ENCODE data around the gene KCNMB4.
"Not testable (repeated sequence)": the region's sequence is repeated elsewhere in the genome, so short reads cannot be mapped to it uniquely, and the experiment has no call there.

The KCNMB4 gene

GRCh38 chr12:70386771-70387170, 20.7 kb downstream of the KCNMB4 start:
- no peak overlapping the region for H3K27ac ChIP-seq (ENCODE audit: low read depth, low read length)
- H3K4me3 ChIP-seq (ENCODE audit: low read length), result no peak overlapping the region
- no peaks in the 10 kb centered on the region for H3K36me3 ChIP-seq (ENCODE audit: control insufficient read depth, insufficient read depth, low read length)
- no peaks in the 10 kb centered on the region for H3K4me1 ChIP-seq (ENCODE audit: control insufficient read depth, insufficient read depth, low read length)
- no peak overlapping the region for H3K9ac ChIP-seq (ENCODE audit: low read length)
- H3K27me3 ChIP-seq (ENCODE audit: control insufficient read depth, insufficient read depth, low read length), result no peaks in the 10 kb centered on the region

- H3K36me3 ChIP-seq (ENCODE audit: control insufficient read depth, insufficient read depth, low read length), result no peaks in the 10 kb centered on the region
- no peaks in the 10 kb centered on the region for H3K27me3 ChIP-seq (ENCODE audit: control insufficient read depth, insufficient read depth, low read length)
- H3K27ac ChIP-seq (ENCODE audit: low read depth, low read length), result no peak overlapping the region
- no peak overlapping the region for H3K9ac ChIP-seq (ENCODE audit: low read length)
- H3K4me3 ChIP-seq (ENCODE audit: low read length), result no peak overlapping the region
- H3K4me1 ChIP-seq (ENCODE audit: control insufficient read depth, insufficient read depth, low read length), result no peaks in the 10 kb centered on the region
These were observed 23.6 kb downstream of the KCNMB4 start for GRCh38 chr12:70389678-70390077.

DNA sequence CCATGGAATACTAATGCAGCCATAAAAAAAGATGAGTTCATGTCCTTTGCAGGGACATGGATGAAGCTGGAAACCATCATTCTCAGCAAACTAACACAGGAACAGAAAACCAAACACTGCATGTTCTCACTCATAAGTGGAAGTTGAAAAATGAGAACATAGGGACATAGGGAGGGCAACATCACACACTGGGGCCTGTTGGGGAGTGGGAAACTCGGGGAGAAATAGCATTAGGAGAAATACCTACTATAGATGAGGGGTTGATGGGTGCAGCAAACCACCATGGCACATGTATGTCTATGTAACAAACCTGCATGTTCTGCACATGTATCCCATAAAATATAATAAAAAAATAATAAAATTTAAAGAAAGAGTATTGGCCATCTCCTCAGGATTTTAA, 26.5 kb downstream of the KCNMB4 start:
- not testable (repeated sequence) for H3K36me3 ChIP-seq (ENCODE audit: control insufficient read depth, insufficient read depth, low read length); H3K27me3 ChIP-seq (ENCODE audit: control insufficient read depth, insufficient read depth, low read length); H3K4me1 ChIP-seq (ENCODE audit: control insufficient read depth, insufficient read depth, low read length); H3K9ac ChIP-seq (ENCODE audit: low read length); H3K27ac ChIP-seq (ENCODE audit: low read depth, low read length); H3K4me3 ChIP-seq (ENCODE audit: low read length)

DNA sequence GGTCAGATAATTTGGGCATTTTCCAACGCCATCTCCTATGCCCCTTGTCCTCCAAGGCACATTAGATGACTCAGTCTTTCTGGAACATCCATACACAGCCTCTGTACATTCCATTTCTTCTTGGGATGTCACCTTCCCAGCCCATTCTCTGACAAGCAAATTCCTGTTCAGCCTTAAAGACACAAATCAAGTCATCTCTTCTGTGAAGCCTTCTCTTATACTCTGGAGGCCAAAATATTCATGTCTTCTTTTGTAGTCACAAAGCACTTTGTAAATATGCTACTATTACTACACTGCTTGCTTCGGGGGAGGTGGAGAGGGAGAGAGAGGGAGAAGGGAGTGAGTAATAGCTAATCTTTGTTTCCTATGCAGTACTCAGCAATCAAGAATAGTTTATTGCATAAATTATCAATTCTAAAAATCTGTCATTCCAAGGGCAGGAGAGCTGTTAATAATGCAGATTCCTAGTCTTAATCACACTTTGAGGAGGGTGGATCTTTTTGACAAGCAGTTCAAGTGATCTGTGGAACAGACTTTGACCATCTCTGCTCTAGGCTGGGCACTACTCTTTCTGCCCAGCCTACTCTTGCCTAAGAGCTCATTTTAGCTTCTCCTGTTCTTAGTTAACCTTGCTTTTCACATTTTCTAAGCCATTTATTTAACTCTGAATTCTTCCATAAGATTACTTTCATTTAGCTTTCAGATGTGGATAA, 27.9 kb downstream of the KCNMB4 start:
- Histone ChIP-seq H3K4me3 (ENCODE audit: low read length) (no peak overlapping the region), H3K27ac (ENCODE audit: low read depth, low read length) (no peak overlapping the region), H3K27me3 (ENCODE audit: control insufficient read depth, insufficient read depth, low read length) (no peaks in the 10 kb centered on the region), H3K9ac (ENCODE audit: low read length) (no peak overlapping the region), H3K4me1 (ENCODE audit: control insufficient read depth, insufficient read depth, low read length) (no peaks in the 10 kb centered on the region), H3K36me3 (ENCODE audit: control insufficient read depth, insufficient read depth, low read length) (no peaks in the 10 kb centered on the region)

DNA sequence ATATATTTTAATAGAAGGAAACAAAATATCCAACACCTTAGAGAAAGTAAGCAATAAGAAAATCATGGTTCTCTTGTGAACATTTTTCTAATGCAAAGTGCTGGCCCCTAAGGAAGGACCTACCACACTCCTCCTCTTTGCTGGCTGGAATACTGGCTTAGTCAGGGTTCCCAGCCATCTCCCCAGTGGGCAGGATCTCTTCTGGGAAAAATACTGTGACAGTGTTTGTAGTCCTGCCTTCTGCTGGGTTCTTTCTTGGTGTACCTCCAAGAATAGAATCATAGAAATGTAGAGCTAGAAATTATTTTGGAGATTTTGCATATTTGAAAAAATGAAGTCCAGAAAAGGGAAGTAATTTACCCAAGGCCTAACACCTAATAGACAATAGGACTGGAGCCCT, 31.9 kb downstream of the KCNMB4 start:
- Histone ChIP-seq H3K4me3 (ENCODE audit: low read length) (no peak overlapping the region), H3K36me3 (ENCODE audit: control insufficient read depth, insufficient read depth, low read length) (no peaks in the 10 kb centered on the region), H3K4me1 (ENCODE audit: control insufficient read depth, insufficient read depth, low read length) (no peaks in the 10 kb centered on the region), H3K27ac (ENCODE audit: low read depth, low read length) (no peak overlapping the region), H3K9ac (ENCODE audit: low read length) (no peak overlapping the region), H3K27me3 (ENCODE audit: control insufficient read depth, insufficient read depth, low read length) (no peaks in the 10 kb centered on the region)

DNA sequence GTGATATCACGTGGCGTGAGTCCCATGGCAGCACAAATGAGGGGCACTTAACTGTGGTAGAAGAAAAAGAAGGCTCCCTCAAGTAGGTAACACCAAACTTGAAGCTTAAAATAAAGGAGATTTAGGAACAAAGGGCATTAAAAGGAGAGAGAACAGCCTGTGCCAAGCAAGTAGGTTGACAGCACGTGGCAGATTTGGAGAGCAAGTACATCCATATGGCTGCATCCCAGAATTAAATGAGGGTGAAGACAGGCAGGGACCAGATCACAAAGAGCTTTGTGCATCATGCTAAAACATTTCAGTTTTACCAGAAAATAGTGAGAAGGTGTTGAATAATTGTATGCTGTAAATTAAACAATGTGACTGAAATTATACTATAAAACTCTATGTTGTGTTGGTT, 32.8 kb downstream of the KCNMB4 start:
- Histone ChIP-seq H3K27ac (ENCODE audit: low read depth, low read length) (no peak overlapping the region), H3K4me1 (ENCODE audit: control insufficient read depth, insufficient read depth, low read length) (no peaks in the 10 kb centered on the region), H3K36me3 (ENCODE audit: control insufficient read depth, insufficient read depth, low read length) (no peaks in the 10 kb centered on the region)

DNA sequence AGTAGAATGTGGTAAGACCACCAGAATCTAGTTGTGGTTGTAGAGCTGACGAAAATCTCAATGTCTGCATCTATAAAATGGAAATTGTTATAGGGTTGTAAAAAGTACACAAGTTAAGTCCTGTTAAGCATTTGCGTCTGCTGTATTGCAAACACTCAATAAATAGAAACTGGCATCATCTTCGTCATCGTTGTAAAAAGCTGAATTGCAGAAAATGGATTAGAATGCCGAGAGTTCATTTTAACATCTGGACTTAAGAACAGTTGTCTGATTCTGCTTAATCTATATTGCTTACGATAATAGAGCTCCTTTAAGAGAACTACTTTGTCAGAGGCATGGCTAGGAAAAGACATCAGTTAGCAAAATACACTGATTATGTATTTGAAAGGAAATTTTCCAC, 33.2 kb downstream of the KCNMB4 start:
- Histone ChIP-seq H3K27me3 (ENCODE audit: control insufficient read depth, insufficient read depth, low read length) (no peaks in the 10 kb centered on the region), H3K27ac (ENCODE audit: low read depth, low read length) (no peak overlapping the region), H3K9ac (ENCODE audit: low read length) (no peak overlapping the region), H3K4me1 (ENCODE audit: control insufficient read depth, insufficient read depth, low read length) (no peaks in the 10 kb centered on the region), H3K4me3 (ENCODE audit: low read length) (no peak overlapping the region), H3K36me3 (ENCODE audit: control insufficient read depth, insufficient read depth, low read length) (no peaks in the 10 kb centered on the region)

More for the DNA sequence above, 32.8 kb downstream of the KCNMB4 start:
- H3K27me3 ChIP-seq (ENCODE audit: control insufficient read depth, insufficient read depth, low read length), result no peaks in the 10 kb centered on the region
- H3K9ac ChIP-seq (ENCODE audit: low read length), result no peak overlapping the region
- no peak overlapping the region for H3K4me3 ChIP-seq (ENCODE audit: low read length)

DNA sequence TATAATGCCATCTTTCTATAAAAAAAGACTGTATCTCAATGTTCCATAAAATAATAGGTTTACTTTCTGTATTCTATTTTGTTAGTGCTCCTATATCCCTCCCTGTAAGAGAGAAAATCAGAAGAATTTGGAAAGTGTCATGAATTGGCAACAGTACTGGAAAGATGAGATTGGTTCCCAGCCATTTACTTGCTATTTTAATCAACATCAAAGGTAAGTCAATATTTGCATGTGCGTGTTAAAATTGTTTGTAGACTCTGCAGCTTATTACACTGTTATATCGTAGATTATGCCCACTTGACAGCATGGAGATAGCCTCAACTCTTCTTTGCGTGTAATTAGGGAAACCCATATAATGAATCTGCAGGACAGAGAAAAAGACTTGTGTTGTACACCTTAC, 34.0 kb downstream of the KCNMB4 start:
- Histone ChIP-seq H3K27ac (ENCODE audit: low read depth, low read length) (no peak overlapping the region), H3K4me1 (ENCODE audit: control insufficient read depth, insufficient read depth, low read length) (no peaks in the 10 kb centered on the region), H3K27me3 (ENCODE audit: control insufficient read depth, insufficient read depth, low read length) (no peaks in the 10 kb centered on the region), H3K4me3 (ENCODE audit: low read length) (no peak overlapping the region), H3K9ac (ENCODE audit: low read length) (no peak overlapping the region), H3K36me3 (ENCODE audit: control insufficient read depth, insufficient read depth, low read length) (no peaks in the 10 kb centered on the region)

- Histone ChIP-seq H3K27ac (ENCODE audit: low read depth, low read length) (no peak overlapping the region), H3K36me3 (ENCODE audit: control insufficient read depth, insufficient read depth, low read length) (no peaks in the 10 kb centered on the region), H3K27me3 (ENCODE audit: control insufficient read depth, insufficient read depth, low read length) (no peaks in the 10 kb centered on the region), H3K9ac (ENCODE audit: low read length) (no peak overlapping the region), H3K4me1 (ENCODE audit: control insufficient read depth, insufficient read depth, low read length) (no peaks in the 10 kb centered on the region), H3K4me3 (ENCODE audit: low read length) (no peak overlapping the region)
These were observed 36.5 kb downstream of the KCNMB4 start for GRCh38 chr12:70402597-70402996.

DNA sequence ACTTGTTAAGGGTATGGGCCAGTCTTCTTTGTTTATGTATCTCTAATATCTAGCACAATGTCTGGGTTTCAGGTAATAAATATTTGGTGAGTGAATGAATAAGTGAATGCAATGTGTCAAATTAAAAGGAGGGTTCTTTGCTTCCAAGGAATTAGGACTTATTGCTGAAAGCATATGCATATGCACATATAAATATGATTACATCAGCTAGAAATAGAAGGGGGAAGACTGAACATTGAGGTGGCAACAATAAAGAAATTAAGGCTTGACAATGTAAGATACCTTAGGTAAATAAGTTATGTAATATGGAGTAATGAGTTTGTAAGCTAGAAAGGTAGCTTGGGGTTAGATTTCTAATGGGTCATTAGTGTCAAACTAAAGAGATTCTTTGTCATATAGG, 37.7 kb downstream of the KCNMB4 start:
- Histone ChIP-seq H3K4me1 (ENCODE audit: control insufficient read depth, insufficient read depth, low read length) (no peaks in the 10 kb centered on the region), H3K9ac (ENCODE audit: low read length) (no peak overlapping the region), H3K36me3 (ENCODE audit: control insufficient read depth, insufficient read depth, low read length) (no peaks in the 10 kb centered on the region), H3K27me3 (ENCODE audit: control insufficient read depth, insufficient read depth, low read length) (no peaks in the 10 kb centered on the region), H3K27ac (ENCODE audit: low read depth, low read length) (no peak overlapping the region), H3K4me3 (ENCODE audit: low read length) (no peak overlapping the region)

DNA sequence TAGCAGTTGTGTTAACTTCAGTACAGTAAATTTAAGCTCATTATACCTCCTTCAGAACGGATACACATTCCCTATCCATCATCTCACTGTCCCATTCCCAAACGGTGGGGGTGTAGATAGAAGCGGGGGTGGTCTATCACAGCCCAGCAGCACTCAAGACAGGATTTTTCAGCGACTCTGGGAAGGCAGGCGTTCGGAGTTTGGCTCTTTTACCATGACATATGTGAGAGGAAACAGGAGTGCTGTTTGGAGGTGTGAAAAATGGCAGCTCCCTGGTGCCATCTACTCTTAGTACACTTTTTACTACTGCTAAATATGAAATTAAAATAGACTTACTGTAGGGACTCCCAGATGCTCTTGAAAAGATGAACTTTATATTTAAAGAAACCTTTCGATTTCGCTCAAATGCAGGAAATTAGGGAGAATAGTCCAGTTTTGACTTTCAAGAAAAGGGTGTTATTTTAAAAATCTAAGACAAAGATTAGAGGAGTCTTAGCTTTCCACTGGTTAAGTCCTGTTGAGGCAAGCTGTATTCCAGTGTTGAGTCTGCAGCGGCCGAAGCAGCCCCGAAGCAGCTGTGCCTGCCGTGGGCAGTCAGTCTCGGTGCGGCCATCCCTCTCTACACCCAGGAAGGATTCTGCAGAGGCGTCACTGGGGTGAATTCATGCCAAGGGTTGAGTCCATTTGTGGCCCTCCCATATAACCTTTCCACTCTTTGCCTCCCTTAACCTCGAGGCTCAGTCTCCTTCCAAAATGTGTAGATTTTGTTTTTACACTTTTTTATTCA, 42.1 kb downstream of the KCNMB4 start:
- no peak overlapping the region for H3K27ac ChIP-seq (ENCODE audit: low read depth, low read length)
- no peak overlapping the region for H3K4me3 ChIP-seq (ENCODE audit: low read length)
- H3K9ac ChIP-seq (ENCODE audit: low read length), result no peak overlapping the region
- no peaks in the 10 kb centered on the region for H3K4me1 ChIP-seq (ENCODE audit: control insufficient read depth, insufficient read depth, low read length)
- no peaks in the 10 kb centered on the region for H3K27me3 ChIP-seq (ENCODE audit: control insufficient read depth, insufficient read depth, low read length)
- H3K36me3 ChIP-seq (ENCODE audit: control insufficient read depth, insufficient read depth, low read length), result no peaks in the 10 kb centered on the region

GRCh38 chr12:70415987-70416386, 49.9 kb downstream of the KCNMB4 start:
- no peaks in the 10 kb centered on the region for H3K4me1 ChIP-seq (ENCODE audit: control insufficient read depth, insufficient read depth, low read length)
- no peaks in the 10 kb centered on the region for H3K36me3 ChIP-seq (ENCODE audit: control insufficient read depth, insufficient read depth, low read length)
- no peaks in the 10 kb centered on the region for H3K27me3 ChIP-seq (ENCODE audit: control insufficient read depth, insufficient read depth, low read length)
- no peak overlapping the region for H3K9ac ChIP-seq (ENCODE audit: low read length)
- no peak overlapping the region for H3K27ac ChIP-seq (ENCODE audit: low read depth, low read length)
- no peak overlapping the region for H3K4me3 ChIP-seq (ENCODE audit: low read length)

DNA sequence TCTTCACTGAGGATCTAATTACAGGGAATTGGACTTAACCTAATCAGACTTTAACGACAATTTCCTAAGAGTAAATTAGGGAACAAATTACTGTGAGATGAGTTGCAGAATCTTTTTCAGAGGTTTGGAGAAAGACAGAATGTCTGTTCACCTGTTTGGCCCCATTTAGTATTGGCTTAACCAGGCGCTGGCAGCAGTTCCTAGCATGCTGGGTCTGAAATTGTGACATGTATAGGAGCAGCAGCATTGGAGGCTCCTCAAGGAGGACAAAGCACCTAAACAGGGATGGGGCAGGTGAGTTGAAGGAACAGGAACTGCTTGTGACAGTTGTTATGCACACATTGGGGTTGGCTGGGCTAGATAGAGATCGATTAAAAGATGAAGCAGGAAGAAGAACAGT, 51.0 kb downstream of the KCNMB4 start:
- H3K36me3 ChIP-seq (ENCODE audit: control insufficient read depth, insufficient read depth, low read length), result no peaks in the 10 kb centered on the region
- no peak overlapping the region for H3K27ac ChIP-seq (ENCODE audit: low read depth, low read length)
- no peak overlapping the region for H3K9ac ChIP-seq (ENCODE audit: low read length)
- H3K4me3 ChIP-seq (ENCODE audit: low read length), result no peak overlapping the region
- H3K4me1 ChIP-seq (ENCODE audit: control insufficient read depth, insufficient read depth, low read length), result no peaks in the 10 kb centered on the region
- no peaks in the 10 kb centered on the region for H3K27me3 ChIP-seq (ENCODE audit: control insufficient read depth, insufficient read depth, low read length)
